ENCODE results near the gene ZNF570.

ZNF570 gene

GRCh38 chr19:37466798-37467607, 2.2 kb upstream of the ZNF570 start, which contains the start of gene ZNF569 (continued):
- TF ChIP-seq REST (tag by site-specific recombination; IDR thresholded peaks at IDR 0.05) (peak; percentile 46; the same call in 1 of the 2 replicates), ZNF626 (tag by site-specific recombination; IDR thresholded peaks at IDR 0.05) (no peak; the same call in 1 of the 2 replicates), ZNF169 (tag by site-specific recombination; IDR thresholded peaks at IDR 0.05) (no peak), ZNF10 (tag by site-specific recombination; IDR thresholded peaks at IDR 0.05) (0 out of 2 replicates have a peak, but pooled peaks have one; percentile 9), ZNF248 (tag by site-specific recombination; IDR thresholded peaks at IDR 0.05) (no peak), ZNF792 (tag by site-specific recombination; IDR thresholded peaks at IDR 0.05) (0 out of 2 replicates have a peak, but pooled peaks have one; percentile 60), ZNF202 (tag by site-specific recombination; IDR thresholded peaks at IDR 0.05; ENCODE audit: borderline replicate concordance) (no peak), ZNF2 (tag by site-specific recombination; IDR thresholded peaks at IDR 0.05) (peak; percentile 95), ZNF513 (tag by site-specific recombination; IDR thresholded peaks at IDR 0.05) (0 out of 2 replicates have a peak, but pooled peaks have one; percentile 34), ZNF510 (tag by site-specific recombination; IDR thresholded peaks at IDR 0.05; ENCODE audit: insufficient replicate concordance) (no peak), ZBTB8A (tag by site-specific recombination; IDR thresholded peaks at IDR 0.05) (peak; percentile 76), ZNF223 (tag by site-specific recombination; IDR thresholded peaks at IDR 0.05) (no peak), KLF10 (tag by site-specific recombination; IDR thresholded peaks at IDR 0.05) (no peak; the same call in 1 of the 2 replicates), SALL2 (tag by site-specific recombination; IDR thresholded peaks at IDR 0.05; ENCODE audit: borderline replicate concordance) (0 out of 2 replicates have a peak, but pooled peaks have one; percentile 84), ZNF580 (tag by site-specific recombination; IDR thresholded peaks at IDR 0.05) (peak; percentile 88), ELK4 (IDR thresholded peaks at IDR 0.05; ENCODE audit: borderline replicate concordance, low read depth, low read length) (no peak), SCRT1 (tag by site-specific recombination; IDR thresholded peaks at IDR 0.05; ENCODE audit: borderline replicate concordance) (peak; percentile 98), ZNF121 (tag by site-specific recombination; IDR thresholded peaks at IDR 0.05) (peak; percentile 7; the same call in 1 of the 2 replicates), FEZF1 (tag by site-specific recombination; IDR thresholded peaks at IDR 0.05) (peak; percentile 97), ZNF555 (tag by site-specific recombination; conservative IDR thresholded peaks at IDR 0.05) (no peak), ZNF37A (tag by site-specific recombination; IDR thresholded peaks at IDR 0.05) (no peak; the same call in 1 of the 2 replicates), SP3 (tag by site-specific recombination; IDR thresholded peaks at IDR 0.05) (peak; percentile 92), SCRT2 (tag by site-specific recombination; IDR thresholded peaks at IDR 0.05) (peak; percentile 99), OSR2 (tag by site-specific recombination; IDR thresholded peaks at IDR 0.05) (no peak), PRDM6 (tag by site-specific recombination; IDR thresholded peaks at IDR 0.05) (no peak; the same call in 1 of the 2 replicates), YY2 (tag by site-specific recombination; IDR thresholded peaks at IDR 0.05) (peak; percentile 87), GLIS2 (tag by site-specific recombination; IDR thresholded peaks at IDR 0.05) (peak; percentile 90), REPIN1 (tag by site-specific recombination; IDR thresholded peaks at IDR 0.05; ENCODE audit: low read depth) (peak; percentile 74; the same call in 1 of the 2 replicates), ZFP37 (tag by site-specific recombination; IDR thresholded peaks at IDR 0.05) (peak; percentile 98), ZNF548 (tag by site-specific recombination; IDR thresholded peaks at IDR 0.05) (peak; percentile 8; the same call in 1 of the 2 replicates), ZNF221 (tag by site-specific recombination; IDR thresholded peaks at IDR 0.05; ENCODE audit: borderline replicate concordance) (peak; percentile 85), ZBTB21 (tag by site-specific recombination; IDR thresholded peaks at IDR 0.05) (peak; percentile 63)

Data from HEK293 (cell line).